Liver (tissue), 9 donors: ENCODE data around the gene GMPR. TPM values are rescaled to one million over a fixed set of nuclear protein-coding genes. Genes with fewer than 3 reads are reported as not detected.

Experiments
- DNase-seq: peaks from one replicate; pipeline ENCODE4 v3.0.0-alpha.2; 2017; ENCODE audit warnings: low spot score
- H3K27ac ChIP-seq, 2 donors: one replicate each; pipeline ENCODE4 v1.7.0; 2013; ENCODE audit warnings: inconsistent platforms in 2 of 2, low read length in 2 of 2, control low read depth in 1 of 2, low read depth in 1 of 2, mild to moderate bottlenecking in 1 of 2
- H3K27me3 ChIP-seq, 4 donors: one replicate each; pipeline versions ENCODE4 v1.6.1 to v1.7.0; 2013; ENCODE audit warnings: low read length in 3 of 4, inconsistent platforms in 1 of 4, mild to moderate bottlenecking in 1 of 4, moderate library complexity in 1 of 4; ENCODE audit not compliant: control insufficient read depth in 4 of 4, insufficient read depth in 4 of 4
- H3K36me3 ChIP-seq, 4 donors: one replicate each; pipeline versions ENCODE4 v1.6.1 to v1.7.0; 2013; ENCODE audit warnings: low read length in 3 of 4, mild to moderate bottlenecking in 3 of 4, low read depth in 1 of 4, moderate library complexity in 1 of 4; ENCODE audit not compliant: control insufficient read depth in 4 of 4, insufficient read depth in 3 of 4
- H3K4me1 ChIP-seq, 4 donors: one replicate each; pipeline versions ENCODE4 v1.6.1 to v1.7.0; 2013; ENCODE audit warnings: low read length in 3 of 4, mild to moderate bottlenecking in 3 of 4, moderate library complexity in 1 of 4; ENCODE audit not compliant: control insufficient read depth in 4 of 4, insufficient read depth in 4 of 4
- H3K4me3 ChIP-seq, 3 donors: one replicate each; pipeline versions ENCODE4 v1.6.1 to v1.7.0; 2013; ENCODE audit warnings: low read length in 3 of 3, control low read depth in 1 of 3, low read depth in 1 of 3, mild to moderate bottlenecking in 1 of 3
- H3K9ac ChIP-seq, 2 donors: one replicate each; pipeline ENCODE4 v1.7.0; 2013; ENCODE audit warnings: low read length in 2 of 2, mild to moderate bottlenecking in 2 of 2, moderate library complexity in 2 of 2, control low read depth in 1 of 2, low read depth in 1 of 2
- H3K9me3 ChIP-seq, 4 donors: one replicate each; pipeline versions ENCODE4 v1.6.1 to v1.7.0; 2013; ENCODE audit warnings: low read length in 3 of 4; ENCODE audit not compliant: control insufficient read depth in 4 of 4
- EGR1 ChIP-seq, 2 donors: IDR thresholded peaks; 2 replicates each; pipeline ENCODE4 v1.6.1; 2016 to 2018; ENCODE audit warnings: antibody characterized with exemption in 2 of 2, low read depth in 2 of 2
- FOXA1 ChIP-seq: IDR thresholded peaks from 2 replicates; pipeline ENCODE4 v1.6.1; 2016; ENCODE audit warnings: antibody characterized with exemption
- FOXA2 ChIP-seq: IDR thresholded peaks from 2 replicates; pipeline ENCODE4 v1.6.1; 2016; ENCODE audit warnings: antibody characterized with exemption
- GABPA ChIP-seq, 2 donors: IDR thresholded peaks in 1 of 2; conservative IDR thresholded peaks in 1 of 2; 2 replicates each; pipeline ENCODE4 v1.6.1; 2016; ENCODE audit warnings: antibody characterized with exemption in 2 of 2, mild to moderate bottlenecking in 1 of 2, moderate library complexity in 1 of 2
- NR2F2 ChIP-seq: IDR thresholded peaks from 2 replicates; pipeline ENCODE4 v1.6.1; 2016; ENCODE audit warnings: antibody characterized with exemption
- RAD21 ChIP-seq, 2 donors: IDR thresholded peaks; 2 replicates each; pipeline ENCODE4 v1.6.1; 2016; ENCODE audit warnings: antibody characterized with exemption in 2 of 2, mild to moderate bottlenecking in 2 of 2
- SP1 ChIP-seq: IDR thresholded peaks from 2 replicates; pipeline ENCODE4 v1.6.1; 2018; ENCODE audit warnings: antibody characterized with exemption, mild to moderate bottlenecking
- TAF1 ChIP-seq: conservative IDR thresholded peaks from 2 replicates; pipeline ENCODE4 v1.6.1; 2016; ENCODE audit warnings: antibody characterized with exemption, mild to moderate bottlenecking
- YY1 ChIP-seq: IDR thresholded peaks from 2 replicates; pipeline ENCODE4 v1.6.1; 2016; ENCODE audit warnings: antibody characterized with exemption, mild to moderate bottlenecking
- WGBS: extraction: QIAGEN DNeasy Blood & Tissue Kit; methylation state at CpG from one replicate; pipeline ENCODE4 v1.1.7; 2013; 5-methylcytosine and 5-hydroxymethylcytosine counted together
- polyA plus RNA-seq, 2 donors: library from polyadenylated mRNA; stranded (reverse) in 1 of 2; unstranded in 1 of 2; fragments of 200-250 nt in 1 of 2; fragments of >200 nt in 1 of 2; fragmentation: Nextera tagmentation in 1 of 2; extraction: Ambion mirVana in 1 of 2; gene quantifications; one replicate each; pipeline versions ENCODE4 v1.2.1 to v1.2.3, GENCODE V29; 2013 to 2015
- total RNA-seq, 2 donors: library from RNA; depleted of rRNA; stranded (reverse); fragments of >200 nt; gene quantifications; one replicate each; pipeline ENCODE4 v1.2.3, GENCODE V29; 2014
- TF ChIP-seq, protein P1 (sequence below): IDR thresholded peaks from 2 replicates; pipeline ENCODE4 v1.6.1; 2016; ENCODE audit warnings: antibody characterized with exemption
- TF ChIP-seq, protein P2 (sequence below): IDR thresholded peaks from 2 replicates; pipeline ENCODE4 v1.6.1; 2016; ENCODE audit warnings: antibody characterized with exemption
- TF ChIP-seq, protein P3 (sequence below): fragments of 150-350 bp; IDR thresholded peaks from 2 replicates; pipeline ENCODE4 v1.5.1; 2017; ENCODE audit warnings: improper control_type of control experiment, low read depth, low read length; ENCODE audit not compliant: missing input control
- donor health status: healthy.
- donor health status: healthy.
- donor health status: healthy.
- donor health status: healthy.
- donor health status: healthy.

GMPR gene
- total and polyA plus RNA-seq, 4 donors: 2.1 to 50.2 (median 4.2) TPM

DNA sequence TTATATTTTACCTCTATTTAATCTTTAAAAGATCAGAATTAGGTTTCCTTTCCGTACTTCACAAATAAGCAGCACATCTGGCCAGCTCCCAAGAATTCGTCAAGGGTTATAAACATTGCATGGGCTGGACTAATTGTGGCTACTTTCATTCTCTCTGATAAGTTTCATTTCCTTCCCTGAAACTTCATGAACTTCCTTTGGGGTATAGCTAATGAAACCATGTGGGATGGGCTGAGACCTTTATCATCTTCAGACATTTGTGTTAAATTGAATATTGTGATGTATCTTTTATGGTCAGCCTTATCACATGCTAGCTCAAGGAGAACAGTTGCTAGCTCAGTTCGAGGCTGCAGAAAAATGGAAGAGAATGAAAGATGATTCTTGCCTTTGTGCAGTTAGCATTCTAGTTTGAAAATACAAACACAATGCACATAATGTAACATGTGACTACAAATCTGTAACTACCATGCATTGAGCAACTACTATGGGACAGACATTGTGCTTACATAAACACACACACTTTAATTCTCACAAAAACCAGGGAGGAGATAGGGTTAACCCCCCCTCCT, 1.7 kb upstream of the GMPR start:
- Histone ChIP-seq H3K9me3 (no peaks in the 10 kb centered on the region), H3K4me1 (peaks cover 0 to 18% (median 3%) of the 10 kb centered on the region in 4 donors), H3K9ac (no peak overlapping the region), H3K36me3 (no peaks in the 10 kb centered on the region), H3K27ac (peak overlapping the region; percentile 3 to 19), H3K4me3 (no peak overlapping the region), H3K27me3 (no peaks in the 10 kb centered on the region)
- 11% methylated on average over 3 of the region's 3 CpGs for WGBS
- DNase-seq: no peak
- TF ChIP-seq FOXA1: no peak
- TF ChIP-seq NR2F2: peak; percentile 13

- peaks cover 0 to 18% (median 3%) of the 10 kb centered on the region in 4 donors for H3K4me1 ChIP-seq
- no peak for DNase-seq
- no peaks in the 10 kb centered on the region for H3K36me3 ChIP-seq
- no peaks in the 10 kb centered on the region for H3K9me3 ChIP-seq
- no peaks in the 10 kb centered on the region for H3K27me3 ChIP-seq
- no peak overlapping the region for H3K4me3 ChIP-seq
- H3K9ac ChIP-seq: no peak overlapping the region
- TF ChIP-seq, protein P1, sequence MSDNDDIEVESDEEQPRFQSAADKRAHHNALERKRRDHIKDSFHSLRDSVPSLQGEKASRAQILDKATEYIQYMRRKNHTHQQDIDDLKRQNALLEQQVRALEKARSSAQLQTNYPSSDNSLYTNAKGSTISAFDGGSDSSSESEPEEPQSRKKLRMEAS: no peak
- TF ChIP-seq, protein P2, sequence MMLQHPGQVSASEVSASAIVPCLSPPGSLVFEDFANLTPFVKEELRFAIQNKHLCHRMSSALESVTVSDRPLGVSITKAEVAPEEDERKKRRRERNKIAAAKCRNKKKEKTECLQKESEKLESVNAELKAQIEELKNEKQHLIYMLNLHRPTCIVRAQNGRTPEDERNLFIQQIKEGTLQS: no peak
- no peak for TF ChIP-seq GABPA (IDR thresholded peaks at IDR 0.05 in 1 of 2, conservative IDR thresholded peaks at IDR 0.05 in 1 of 2)
- no peak for TF ChIP-seq FOXA1
- TF ChIP-seq YY1: no peak
- no peak for TF ChIP-seq TAF1
- TF ChIP-seq EGR1 (IDR thresholded peaks at IDR 0.05; ENCODE audit: low read depth in 2 of 2): no peak
- TF ChIP-seq FOXA2: no peak
- 89% methylated on average over 7 of the region's 7 CpGs for WGBS
- peak overlapping the region in 1 of 2 donors; percentile 19 for H3K27ac ChIP-seq
These were observed 1.1 kb upstream of the GMPR start for GRCh38 chr6:16237242-16237641.

DNA sequence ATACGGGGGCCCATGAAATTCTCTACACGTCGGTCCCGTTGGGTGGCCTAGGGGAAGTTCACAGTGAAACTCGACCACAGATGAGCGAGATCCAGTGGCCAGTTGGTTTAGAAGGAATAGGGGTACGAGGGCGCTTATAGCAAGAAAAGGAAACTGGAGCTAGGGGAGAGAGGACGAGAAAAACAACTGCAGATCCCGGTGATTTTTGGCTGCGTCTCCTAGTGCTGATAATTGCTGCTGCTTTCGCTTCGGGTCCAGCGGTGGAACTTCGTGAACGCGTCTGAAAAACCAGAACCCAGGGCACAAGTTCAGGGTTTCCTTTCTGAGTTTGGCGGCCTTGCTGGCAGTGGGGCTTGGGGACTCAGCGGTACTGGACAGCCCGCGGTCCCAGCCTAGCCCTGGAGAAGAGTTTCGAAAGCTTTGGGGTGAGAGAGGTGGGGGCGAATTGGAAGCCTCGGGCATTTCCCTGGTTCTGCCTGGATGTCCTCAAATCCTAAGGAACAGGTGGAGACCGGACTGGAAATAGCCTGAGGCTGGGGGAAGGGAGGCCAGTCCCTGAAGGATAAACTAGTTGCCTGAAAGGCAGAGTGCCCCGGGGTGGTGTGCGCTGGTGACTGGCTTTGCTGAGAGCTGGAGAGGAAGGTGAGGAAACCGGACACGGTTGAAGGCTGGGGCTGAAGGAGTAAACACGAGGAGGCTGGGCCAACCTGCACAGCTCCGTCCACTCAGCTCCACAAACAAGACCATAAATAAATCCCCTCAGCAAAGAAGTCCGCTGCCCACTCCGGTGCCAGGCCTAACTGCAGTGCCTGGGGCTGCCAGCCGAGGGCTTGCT, 793 bp downstream of the GMPR start:
- no peaks in the 10 kb centered on the region for H3K27me3 ChIP-seq
- H3K4me3 ChIP-seq: peak overlapping the region; percentile 75 to 89 (median 83)
- no peaks in the 10 kb centered on the region for H3K9me3 ChIP-seq
- H3K9ac ChIP-seq: peak overlapping the region; percentile 48 to 88
- H3K27ac ChIP-seq: peak overlapping the region; percentile 61 to 75
- 6% methylated on average over 34 of the region's 34 CpGs for WGBS
- peak; percentile 72 for DNase-seq
- TF ChIP-seq RAD21 (IDR thresholded peaks at IDR 0.05) (peak; percentile 50 to 51), SP1 (no peak), YY1 (peak; percentile 15), NR2F2 (no peak)
- TF ChIP-seq, protein P3, sequence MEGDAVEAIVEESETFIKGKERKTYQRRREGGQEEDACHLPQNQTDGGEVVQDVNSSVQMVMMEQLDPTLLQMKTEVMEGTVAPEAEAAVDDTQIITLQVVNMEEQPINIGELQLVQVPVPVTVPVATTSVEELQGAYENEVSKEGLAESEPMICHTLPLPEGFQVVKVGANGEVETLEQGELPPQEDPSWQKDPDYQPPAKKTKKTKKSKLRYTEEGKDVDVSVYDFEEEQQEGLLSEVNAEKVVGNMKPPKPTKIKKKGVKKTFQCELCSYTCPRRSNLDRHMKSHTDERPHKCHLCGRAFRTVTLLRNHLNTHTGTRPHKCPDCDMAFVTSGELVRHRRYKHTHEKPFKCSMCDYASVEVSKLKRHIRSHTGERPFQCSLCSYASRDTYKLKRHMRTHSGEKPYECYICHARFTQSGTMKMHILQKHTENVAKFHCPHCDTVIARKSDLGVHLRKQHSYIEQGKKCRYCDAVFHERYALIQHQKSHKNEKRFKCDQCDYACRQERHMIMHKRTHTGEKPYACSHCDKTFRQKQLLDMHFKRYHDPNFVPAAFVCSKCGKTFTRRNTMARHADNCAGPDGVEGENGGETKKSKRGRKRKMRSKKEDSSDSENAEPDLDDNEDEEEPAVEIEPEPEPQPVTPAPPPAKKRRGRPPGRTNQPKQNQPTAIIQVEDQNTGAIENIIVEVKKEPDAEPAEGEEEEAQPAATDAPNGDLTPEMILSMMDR: peak; percentile 44
- H3K36me3 ChIP-seq: no peaks in the 10 kb centered on the region
- peaks cover 0 to 20% (median 3%) of the 10 kb centered on the region in 4 donors for H3K4me1 ChIP-seq
